SK-N-DZ (cell line): ENCODE measurements around the gene MTG2.

Source experiments
- DNase-seq: peaks from one replicate; pipeline ENCODE4 v3.0.0-alpha.2; 2015; ENCODE audit warnings: low spot score

MTG2 gene

GRCh38 chr20:62181808-62182207, 1.0 kb upstream of the MTG2 start:
- DNase-seq: no peak

GRCh38 chr20:62183426-62184142, 756 bp downstream of the MTG2 start:
- no peak for DNase-seq

GRCh38 chr20:62186096-62186426, 3.2 kb downstream of the MTG2 start:
- DNase-seq: no peak

GRCh38 chr20:62186887-62187866, 4.3 kb downstream of the MTG2 start:
- no peak for DNase-seq

- DNase-seq: no peak
These were observed 8.0 kb downstream of the MTG2 start for GRCh38 chr20:62190639-62191411.

GRCh38 chr20:62191781-62192559, 9.1 kb downstream of the MTG2 start:
- DNase-seq: no peak

GRCh38 chr20:62192635-62193034, 9.8 kb downstream of the MTG2 start:
- no peak for DNase-seq

GRCh38 chr20:62193079-62194025, 10.5 kb downstream of the MTG2 start:
- no peak for DNase-seq

GRCh38 chr20:62195075-62195405, 12.2 kb downstream of the MTG2 start:
- DNase-seq: no peak

GRCh38 chr20:62195736-62196135, 12.9 kb downstream of the MTG2 start:
- DNase-seq: no peak

- DNase-seq: no peak
These were observed 13.5 kb downstream of the MTG2 start for GRCh38 chr20:62196286-62196685.

GRCh38 chr20:62197311-62197710, 14.5 kb downstream of the MTG2 start:
- DNase-seq: no peak

GRCh38 chr20:62197801-62198200, 15.0 kb downstream of the MTG2 start:
- no peak for DNase-seq

GRCh38 chr20:62198496-62198895, 15.7 kb downstream of the MTG2 start:
- no peak for DNase-seq

GRCh38 chr20:62198931-62199330, 16.1 kb downstream of the MTG2 start:
- no peak for DNase-seq

- DNase-seq: no peak
These were observed 17.8 kb downstream of the MTG2 start for GRCh38 chr20:62200491-62201172.

GRCh38 chr20:62201173-62202082, 18.6 kb downstream of the MTG2 start:
- no peak for DNase-seq

- DNase-seq: no peak
These were observed 19.2 kb downstream of the MTG2 start for GRCh38 chr20:62202083-62202395.
